HG02852 (cell line): ENCODE data around the gene MPZL1.
"Not testable (repeated sequence)": the region's sequence is repeated elsewhere in the genome, so short reads cannot be mapped to it uniquely, and the experiment has no call there.

Experiments
- ATAC-seq: cut with Tn5 transposase; IDR thresholded peaks from one replicate; pipeline ENCODE4 v1.9.1; 2021; ENCODE audit warnings: mild to moderate bottlenecking, moderate library complexity; ENCODE audit not compliant: unreplicated experiment

The MPZL1 gene

GRCh38 chr1:167805041-167805556 lies 83.3 kb downstream of the MPZL1 start:
- ATAC-seq: no peak

- not testable (repeated sequence) for ATAC-seq
These were observed 84.5 kb downstream of the MPZL1 start for GRCh38 chr1:167806235-167806634.

GRCh38 chr1:167806676-167807075 lies 84.9 kb downstream of the MPZL1 start:
- ATAC-seq: not testable (repeated sequence)

GRCh38 chr1:167808104-167808503 lies 86.3 kb downstream of the MPZL1 start:
- ATAC-seq: no peak

GRCh38 chr1:167808690-167809089 lies 86.9 kb downstream of the MPZL1 start:
- ATAC-seq: no peak

- ATAC-seq: no peak
These were observed 91.2 kb downstream of the MPZL1 start for GRCh38 chr1:167812972-167813371.

- no peak for ATAC-seq
These were observed 93.9 kb downstream of the MPZL1 start for GRCh38 chr1:167815650-167816049.

- no peak for ATAC-seq
These were observed 98.3 kb downstream of the MPZL1 start for GRCh38 chr1:167819849-167820683.

GRCh38 chr1:167820684-167821355 lies 99.0 kb downstream of the MPZL1 start:
- ATAC-seq: no peak

GRCh38 chr1:167821356-167821685 lies 99.5 kb downstream of the MPZL1 start:
- no peak for ATAC-seq

- ATAC-seq: no peak
These were observed 100.3 kb downstream of the MPZL1 start for GRCh38 chr1:167821969-167822685.

- ATAC-seq: no peak
These were observed 102.5 kb downstream of the MPZL1 start for GRCh38 chr1:167824163-167824794.

GRCh38 chr1:167825419-167826079 lies 103.8 kb downstream of the MPZL1 start:
- no peak for ATAC-seq

GRCh38 chr1:167826127-167826526 lies 104.3 kb downstream of the MPZL1 start:
- ATAC-seq: no peak

GRCh38 chr1:167829868-167830267 lies 108.1 kb downstream of the MPZL1 start:
- ATAC-seq: no peak

- not testable (repeated sequence) for ATAC-seq
These were observed 108.9 kb downstream of the MPZL1 start for GRCh38 chr1:167830668-167831067.

GRCh38 chr1:167832693-167833092 lies 110.9 kb downstream of the MPZL1 start:
- ATAC-seq: no peak

- no peak for ATAC-seq
These were observed 112.1 kb downstream of the MPZL1 start for GRCh38 chr1:167833904-167834303.

GRCh38 chr1:167836197-167836596 lies 114.4 kb downstream of the MPZL1 start:
- ATAC-seq: no peak

- ATAC-seq: no peak
These were observed 115.5 kb downstream of the MPZL1 start for GRCh38 chr1:167837326-167837725.
